Transverse colon (tissue), 4 donors: ENCODE data around the gene ANKRD33B. TPM values are rescaled to one million over a fixed set of nuclear protein-coding genes. Genes with fewer than 3 reads are reported as not detected.
A peak's percentile ranks its signal among the peaks of the same experiment; 100 is the strongest.
"Not testable (repeated sequence)": the region's sequence is repeated elsewhere in the genome, so short reads cannot be mapped to it uniquely, and the experiment has no call there.

ENCODE experiments used
- DNase-seq: peaks from one replicate; pipeline ENCODE4 v3.0.0-alpha.2; 2019
- H3K27ac ChIP-seq, 4 donors: fragments of 200-600 bp; sonication (generic); 2 replicates each; pipeline ENCODE4 v1.5.1; 2016 to 2018; ENCODE audit warnings: inconsistent platforms in 4 of 4
- H3K27me3 ChIP-seq: fragments of 200-600 bp; sonication (generic); 2 replicates; pipeline ENCODE4 v1.5.1; 2017; ENCODE audit warnings: inconsistent platforms
- H3K36me3 ChIP-seq, 4 donors: fragments of 200-600 bp; sonication (generic); 2 replicates each; pipeline ENCODE4 v1.5.1; 2017 to 2019; ENCODE audit warnings: inconsistent platforms in 4 of 4
- H3K4me1 ChIP-seq, 4 donors: fragments of 200-600 bp; sonication (generic); 2 replicates each; pipeline ENCODE4 v1.5.1; 2017 to 2020; ENCODE audit warnings: inconsistent platforms in 4 of 4
- H3K4me3 ChIP-seq, 4 donors: fragments of 200-600 bp; sonication (generic); 1 replicate in 1 of 4; 2 replicates in 3 of 4; pipeline versions ENCODE4 v1.5.1 to v1.6.1; 2017 to 2019; ENCODE audit warnings: inconsistent platforms in 4 of 4
- H3K9me3 ChIP-seq, 2 donors: fragments of 200-600 bp; sonication (generic); 2 replicates each; pipeline ENCODE4 v1.5.1; 2017 to 2019; ENCODE audit warnings: inconsistent platforms in 2 of 2
- EP300 ChIP-seq: sonication (generic); formaldehyde crosslinking; IDR thresholded peaks from one replicate; pipeline ENCODE4 v1.6.1; 2017; ENCODE audit warnings: antibody characterized with exemption, low read depth
- POLR2A ChIP-seq: fragments of 450-650 bp; IDR thresholded peaks from one replicate; pipeline ENCODE4 v1.6.1; 2016; ENCODE audit warnings: antibody characterized with exemption, mild to moderate bottlenecking, moderate library complexity
- POLR2AphosphoS5 ChIP-seq, 3 donors: sonication (generic); formaldehyde crosslinking; IDR thresholded peaks; one replicate each; pipeline ENCODE4 v1.6.1; 2016; ENCODE audit warnings: antibody characterized with exemption in 3 of 3
- WGBS, 2 donors: methylation state at CpG; one replicate each; pipeline ENCODE4 v1.1.5; 2018; ENCODE audit warnings: low coverage in 1 of 2; 5-methylcytosine and 5-hydroxymethylcytosine counted together
- in situ Hi-C, 4 donors: fragments of 200-750 bp; cut with MboI; loops; one replicate each; pipeline versions ENCODE4 v1.15.0 to v1.15.1; 2017; ENCODE audit warnings: low sequenced_read_pairs in 3 of 4, low pct_ligation_motif_present in 1 of 4, low pct_unique_long_range_greater_than_20kb in 1 of 4
- intact Hi-C: fragments of 100-400 bp; cut with DNase I; formaldehyde crosslinking; loops from one replicate; pipeline ENCODE4 v1.15.1; 2023; ENCODE audit warnings: low total_unique reads
- total RNA-seq, 4 donors: library from RNA; depleted of rRNA; stranded (reverse); fragments of >200 nt; gene quantifications; one replicate each; pipeline ENCODE4 v1.1.0, GENCODE V29; 2016
- TF ChIP-seq, protein P1 (sequence below), 5 experiments: fragments of 200-600 bp in 3 of 5; fragments of 450-650 bp in 2 of 5; sonication (generic) in 3 of 5; IDR thresholded peaks; 1 replicate in 2 of 5; 2 replicates in 3 of 5; pipeline ENCODE4 v1.5.1; 2016 to 2017; ENCODE audit warnings: antibody characterized with exemption in 5 of 5, inconsistent platforms in 3 of 5, mild to moderate bottlenecking in 2 of 5, moderate library complexity in 1 of 5

Gene ANKRD33B
- total RNA-seq, 4 donors from 2014 or later, result 0.20 to 3.2 (median 1.4) TPM

DNA sequence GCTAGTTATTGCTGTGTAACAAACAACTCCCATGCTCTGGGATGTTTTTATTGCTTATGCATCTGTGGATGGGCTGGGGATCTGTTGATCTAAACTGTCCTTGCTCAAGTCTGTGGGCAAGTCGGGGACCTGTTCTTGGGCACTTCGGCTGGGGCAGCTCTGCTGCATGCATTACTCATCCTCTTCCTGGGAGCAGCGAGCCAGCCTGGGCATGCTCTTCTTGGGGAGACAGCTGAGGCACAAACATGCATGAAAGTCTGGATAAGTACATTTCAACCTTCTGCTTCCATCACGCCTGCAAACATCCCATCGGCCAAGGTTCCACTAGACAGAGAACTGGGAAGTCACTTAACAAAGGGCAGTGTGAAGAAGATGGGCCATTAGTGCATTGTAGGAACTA is 66.3 kb downstream of the ANKRD33B start:
- Histone ChIP-seq H3K27ac (no peak overlapping the region), H3K27me3 (no peaks in the 10 kb centered on the region), H3K4me3 (no peak overlapping the region), H3K36me3 (no peaks in the 10 kb centered on the region), H3K4me1 (peaks cover 10 to 38% (median 12%) of the 10 kb centered on the region in 4 donors), H3K9me3 (no peaks in the 10 kb centered on the region)
- in situ Hi-C loops, result loop anchor here (5.0 to 25.0 kb wide), 2 partner anchors 178 to 343 kb away; no protein-coding TSS in a partner anchor
- WGBS, 2 donors, result 92% methylated on average over 5 of the region's 5 CpGs; no CpG with 5 or more reads in 1 of the 2 donors
- TF ChIP-seq POLR2A (no peak), EP300 (no peak), POLR2AphosphoS5 (IDR thresholded peaks at IDR 0.05) (no peak)
- TF ChIP-seq, protein P1, sequence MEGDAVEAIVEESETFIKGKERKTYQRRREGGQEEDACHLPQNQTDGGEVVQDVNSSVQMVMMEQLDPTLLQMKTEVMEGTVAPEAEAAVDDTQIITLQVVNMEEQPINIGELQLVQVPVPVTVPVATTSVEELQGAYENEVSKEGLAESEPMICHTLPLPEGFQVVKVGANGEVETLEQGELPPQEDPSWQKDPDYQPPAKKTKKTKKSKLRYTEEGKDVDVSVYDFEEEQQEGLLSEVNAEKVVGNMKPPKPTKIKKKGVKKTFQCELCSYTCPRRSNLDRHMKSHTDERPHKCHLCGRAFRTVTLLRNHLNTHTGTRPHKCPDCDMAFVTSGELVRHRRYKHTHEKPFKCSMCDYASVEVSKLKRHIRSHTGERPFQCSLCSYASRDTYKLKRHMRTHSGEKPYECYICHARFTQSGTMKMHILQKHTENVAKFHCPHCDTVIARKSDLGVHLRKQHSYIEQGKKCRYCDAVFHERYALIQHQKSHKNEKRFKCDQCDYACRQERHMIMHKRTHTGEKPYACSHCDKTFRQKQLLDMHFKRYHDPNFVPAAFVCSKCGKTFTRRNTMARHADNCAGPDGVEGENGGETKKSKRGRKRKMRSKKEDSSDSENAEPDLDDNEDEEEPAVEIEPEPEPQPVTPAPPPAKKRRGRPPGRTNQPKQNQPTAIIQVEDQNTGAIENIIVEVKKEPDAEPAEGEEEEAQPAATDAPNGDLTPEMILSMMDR (IDR thresholded peaks at IDR 0.05), result no peak
- intact Hi-C loops, result loop anchor here (10.0 kb wide), 1 partner anchor 335 kb away; no protein-coding TSS in a partner anchor
- no peak for DNase-seq

DNA sequence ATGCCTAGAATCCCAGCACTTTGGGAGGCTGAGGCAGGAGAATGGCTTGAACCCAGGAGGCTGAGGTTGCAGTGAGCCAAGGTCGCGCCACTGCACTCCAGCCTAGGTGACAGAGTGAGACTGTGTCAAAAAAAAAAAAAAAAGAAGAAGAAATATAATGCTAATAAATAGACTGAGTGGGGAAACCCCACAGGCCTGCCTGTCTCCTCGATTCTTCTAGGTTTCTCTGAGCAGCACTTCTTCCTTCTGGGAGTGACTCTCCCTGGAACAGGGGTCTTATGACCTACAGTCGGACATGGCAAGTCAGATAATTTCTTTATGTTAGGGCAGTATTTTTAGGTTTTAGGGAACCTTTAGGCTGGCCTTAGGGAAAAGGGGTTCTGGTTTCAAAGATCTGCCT is 66.9 kb downstream of the ANKRD33B start:
- not testable (repeated sequence) for DNase-seq, H3K27ac ChIP-seq, H3K9me3 ChIP-seq, H3K36me3 ChIP-seq, H3K4me3 ChIP-seq, H3K27me3 ChIP-seq
- 63% methylated on average over 4 of the region's 4 CpGs; no CpG with 5 or more reads in 1 of the 2 donors for WGBS, 2 donors
- in situ Hi-C loops, result loop anchor here (5.0 to 25.0 kb wide), 2 partner anchors 178 to 343 kb away; no protein-coding TSS in a partner anchor
- H3K4me1 ChIP-seq, result peaks cover 10 to 41% (median 14%) of the 10 kb centered on the region in 4 donors
- intact Hi-C loops, result loop anchor here (10.0 kb wide), 1 partner anchor 336 kb away; no protein-coding TSS in a partner anchor

- no peak for TF ChIP-seq POLR2AphosphoS5 (IDR thresholded peaks at IDR 0.05)
- no peak for TF ChIP-seq EP300
- TF ChIP-seq POLR2A, result no peak
- TF ChIP-seq, protein P1 (IDR thresholded peaks at IDR 0.05), result no peak
- in situ Hi-C loops, result loop anchor here (5.0 to 25.0 kb wide), 2 partner anchors 179 to 344 kb away; no protein-coding TSS in a partner anchor
- WGBS, 2 donors, result 53 to 78% methylated on average over 15 to 18 of the region's 18 CpGs
- intact Hi-C loops, result loop anchor here (10.0 kb wide), 1 partner anchor 337 kb away; no protein-coding TSS in a partner anchor
- Histone ChIP-seq H3K9me3 (no peaks in the 10 kb centered on the region), H3K27me3 (no peaks in the 10 kb centered on the region), H3K4me3 (peak overlapping the region in 1 of 4 donors; percentile 9), H3K36me3 (no peaks in the 10 kb centered on the region), H3K4me1 (peaks cover 10 to 36% (median 14%) of the 10 kb centered on the region in 4 donors), H3K27ac (no peak overlapping the region)
- no peak for DNase-seq
Measured at GRCh38 chr5:10631316-10631996, 67.6 kb downstream of the ANKRD33B start.

GRCh38 chr5:10632110-10632761 is 68.4 kb downstream of the ANKRD33B start:
- TF ChIP-seq POLR2A, result no peak
- TF ChIP-seq POLR2AphosphoS5 (IDR thresholded peaks at IDR 0.05), result no peak
- TF ChIP-seq, protein P1 (IDR thresholded peaks at IDR 0.05), result no peak
- TF ChIP-seq EP300, result no peak
- WGBS, 2 donors, result 60 to 65% methylated on average over 2 to 23 of the region's 23 CpGs
- Histone ChIP-seq H3K36me3 (no peaks in the 10 kb centered on the region), H3K9me3 (no peaks in the 10 kb centered on the region), H3K27ac (peak overlapping the region in 1 of 4 donors; percentile 22), H3K27me3 (no peaks in the 10 kb centered on the region), H3K4me3 (peak overlapping the region in 1 of 4 donors; percentile 9), H3K4me1 (peaks cover 4 to 28% (median 11%) of the 10 kb centered on the region in 4 donors)
- peak; percentile 53 for DNase-seq
- intact Hi-C loops, result loop anchor here (10.0 kb wide), 1 partner anchor 337 kb away; no protein-coding TSS in a partner anchor
- in situ Hi-C loops, result loop anchor here (5.0 to 25.0 kb wide), 2 partner anchors 180 to 345 kb away; no protein-coding TSS in a partner anchor
